DMS 273 (cell line): Measurements from ENCODE around the gene NFASC.
A peak's percentile ranks its signal among the peaks of the same experiment; 100 is the strongest.

Source experiments
- DNase-seq: peaks from one replicate; lab custom pipeline; 2025; ENCODE audit not compliant: unreplicated experiment; lab: John Stamatoyannopoulos, UW

Gene NFASC

DNA sequence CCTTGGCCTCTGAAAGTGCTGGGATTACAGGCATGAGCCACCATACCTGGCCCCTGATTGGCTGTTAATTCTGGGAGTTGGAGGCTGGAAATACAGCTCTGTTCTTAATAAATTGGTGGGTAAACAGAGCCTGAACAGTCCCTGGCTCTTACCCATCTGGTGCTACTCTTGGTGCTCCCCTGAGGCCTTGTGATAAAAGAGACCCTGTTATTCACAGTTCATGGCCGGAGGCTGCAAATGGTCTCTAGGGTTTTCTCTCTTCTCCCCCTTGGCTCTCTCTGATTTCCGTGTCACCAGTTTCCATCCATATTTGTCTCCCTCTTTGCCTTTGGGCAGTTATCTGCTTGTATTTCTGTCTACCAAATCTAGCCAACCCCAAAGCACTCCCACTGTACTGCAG lies 17.2 kb downstream of the NFASC start:
- no peak for DNase-seq

DNA sequence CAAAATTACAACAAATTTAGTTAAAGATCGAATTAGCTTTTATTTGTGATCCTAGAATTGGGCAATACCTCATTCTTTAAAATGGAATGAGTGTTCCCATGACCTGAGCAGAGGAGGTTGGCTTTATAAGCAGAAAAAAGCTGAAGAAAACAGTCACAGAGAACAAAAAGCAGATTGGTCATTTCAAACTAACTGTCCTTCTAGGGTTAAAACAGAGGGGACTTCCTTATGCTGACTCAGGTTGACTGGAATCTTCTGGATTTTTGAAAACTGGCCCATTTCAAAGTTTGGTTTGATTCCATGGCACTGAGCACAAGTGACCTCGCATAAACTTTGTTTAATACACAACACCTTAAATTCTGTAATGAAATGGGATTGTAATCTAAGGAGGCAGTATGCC lies 17.6 kb downstream of the NFASC start:
- no peak for DNase-seq

DNA sequence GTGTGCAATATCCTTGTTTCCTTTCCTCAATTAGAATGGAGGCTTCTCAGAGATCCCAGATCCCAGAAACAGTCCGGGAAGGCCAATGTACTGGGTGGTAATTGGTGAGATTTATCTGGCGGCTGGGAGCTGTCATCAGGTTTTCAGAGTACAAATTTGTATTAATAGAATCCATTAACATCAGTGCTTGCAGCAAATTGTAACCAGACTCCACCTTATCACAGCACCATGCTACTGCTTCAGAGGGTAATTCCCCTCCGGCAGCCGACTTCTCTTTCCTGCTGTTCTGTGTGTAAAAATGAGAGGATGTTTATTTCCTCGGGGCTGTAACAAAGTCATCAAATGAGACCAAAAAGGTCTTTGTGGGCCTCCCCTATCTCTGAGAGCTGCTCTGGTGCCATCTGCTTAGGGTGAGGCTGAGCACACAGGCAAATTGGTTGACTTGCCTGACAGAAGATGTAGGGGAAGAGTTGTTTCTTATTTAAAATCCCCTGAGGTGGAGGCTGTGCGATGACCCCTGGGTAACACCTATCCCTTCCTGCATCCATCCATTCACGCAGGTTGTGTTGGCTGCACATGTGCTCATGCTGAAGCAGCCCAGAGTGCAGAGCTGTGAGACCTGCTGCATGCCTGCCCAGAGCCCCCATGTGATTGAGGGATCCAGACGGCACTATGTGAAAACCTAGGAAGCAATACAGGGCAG lies 19.2 kb downstream of the NFASC start:
- DNase-seq = peak; percentile 61

DNA sequence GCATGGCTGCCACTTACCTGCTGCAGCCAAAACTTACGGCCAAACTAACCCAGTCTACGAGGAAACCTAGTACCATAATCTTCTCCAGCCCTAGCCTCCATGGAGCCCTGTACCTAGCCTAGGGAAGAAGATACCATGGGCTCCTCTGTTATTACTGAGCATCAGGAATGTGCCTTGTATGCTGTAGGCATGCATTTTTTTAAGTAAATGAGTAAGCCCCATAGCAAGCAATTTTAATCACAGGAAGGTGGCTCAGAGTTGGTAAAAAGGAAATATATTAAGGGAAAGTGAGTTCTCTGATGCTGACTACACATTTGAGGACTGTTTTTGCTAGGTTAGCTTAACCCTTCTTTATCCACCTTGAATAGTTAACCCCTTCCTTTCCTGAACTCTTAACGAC lies 21.2 kb downstream of the NFASC start:
- no peak for DNase-seq

DNA sequence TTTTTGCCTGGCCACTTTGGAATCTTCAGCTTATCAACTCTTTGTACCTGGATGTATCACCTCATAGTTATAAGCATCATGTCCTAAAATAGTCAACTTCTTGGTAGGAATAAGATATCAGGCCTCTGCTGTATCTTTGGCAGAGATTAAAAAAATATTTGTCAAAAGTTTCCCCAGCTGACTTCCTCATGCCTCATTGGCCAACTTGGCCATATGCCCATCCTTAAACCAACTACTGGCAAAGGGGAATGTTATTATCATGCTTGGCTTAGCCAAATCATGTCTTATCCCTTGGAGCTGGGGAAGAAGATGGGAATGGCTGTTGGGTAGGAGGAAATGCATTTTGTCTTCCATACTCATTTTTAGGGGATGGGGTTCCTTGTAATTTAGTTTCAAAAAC lies 23.4 kb downstream of the NFASC start:
- peak; percentile 68 for DNase-seq

DNA sequence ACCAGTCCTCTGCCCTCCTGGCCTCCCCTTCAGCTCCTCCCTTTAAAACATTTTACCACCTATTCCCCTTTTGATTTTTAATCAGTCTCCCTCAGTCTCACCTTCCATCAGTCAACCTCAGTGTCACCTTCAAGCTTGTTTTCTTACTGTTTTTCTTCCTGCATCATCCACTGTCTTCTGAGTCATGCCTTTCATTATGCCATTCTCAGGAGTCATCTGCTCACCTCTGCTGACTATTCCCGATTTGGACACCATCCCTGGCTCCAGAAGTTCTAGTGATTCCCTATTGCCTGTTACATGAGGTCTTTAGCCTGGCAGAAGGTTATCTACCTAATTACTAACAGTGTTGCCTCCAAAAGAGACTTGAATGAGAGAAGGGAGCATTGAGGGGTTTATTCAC lies 23.9 kb downstream of the NFASC start:
- DNase-seq = peak; percentile 44

DNA sequence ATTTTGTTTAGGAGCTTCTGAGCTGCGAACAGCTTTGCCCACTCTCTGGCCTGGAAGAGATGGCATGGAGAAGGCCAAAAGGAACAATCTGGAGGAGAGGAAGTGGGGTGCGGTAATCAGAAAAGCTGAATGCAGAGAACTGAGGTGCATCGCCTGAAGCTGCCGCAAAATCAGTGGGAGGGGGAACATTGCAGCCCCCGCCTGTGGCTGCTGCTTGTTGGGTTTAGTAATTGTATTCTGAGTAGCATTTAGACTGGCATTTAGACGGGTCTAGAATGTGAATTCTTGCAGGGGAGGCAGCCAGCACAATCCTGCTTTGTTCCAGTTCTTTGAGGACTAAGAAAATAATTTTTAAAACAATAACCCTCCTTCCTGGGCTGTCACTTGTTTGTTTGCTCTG lies 25.4 kb downstream of the NFASC start:
- no peak for DNase-seq

DNA sequence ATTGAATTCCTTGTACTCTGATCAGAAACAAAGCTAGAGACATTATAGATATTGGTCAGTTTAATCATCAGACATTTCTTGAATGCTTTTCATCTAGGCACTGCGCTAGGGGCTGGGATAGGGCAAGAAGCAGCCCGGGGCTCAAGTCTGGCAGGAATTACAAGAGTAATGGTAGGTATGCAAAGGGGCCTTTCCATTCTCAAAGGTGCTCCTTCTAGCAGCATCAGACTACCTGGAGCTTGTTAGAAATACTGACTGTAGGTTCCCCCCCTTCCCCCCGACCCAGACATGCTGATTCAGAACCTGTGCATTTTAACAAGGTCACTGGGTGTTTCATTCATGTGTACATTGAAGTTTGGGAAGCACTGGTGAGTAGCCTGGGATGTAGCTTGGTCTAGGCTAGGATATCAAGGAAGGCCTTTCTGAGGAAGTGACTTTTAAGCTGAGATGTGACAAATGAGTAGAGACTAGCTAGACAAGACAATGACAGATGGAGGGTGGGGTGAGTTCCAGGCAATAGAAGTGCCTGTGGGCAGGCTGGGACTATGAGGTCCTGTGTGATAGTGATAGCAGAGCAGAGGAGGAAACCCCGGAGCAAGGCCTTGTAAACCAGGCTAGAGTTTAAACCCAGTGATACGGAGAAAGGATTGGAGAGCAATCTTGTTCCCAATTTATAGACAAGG lies 26.3 kb downstream of the NFASC start:
- DNase-seq = no peak

DNA sequence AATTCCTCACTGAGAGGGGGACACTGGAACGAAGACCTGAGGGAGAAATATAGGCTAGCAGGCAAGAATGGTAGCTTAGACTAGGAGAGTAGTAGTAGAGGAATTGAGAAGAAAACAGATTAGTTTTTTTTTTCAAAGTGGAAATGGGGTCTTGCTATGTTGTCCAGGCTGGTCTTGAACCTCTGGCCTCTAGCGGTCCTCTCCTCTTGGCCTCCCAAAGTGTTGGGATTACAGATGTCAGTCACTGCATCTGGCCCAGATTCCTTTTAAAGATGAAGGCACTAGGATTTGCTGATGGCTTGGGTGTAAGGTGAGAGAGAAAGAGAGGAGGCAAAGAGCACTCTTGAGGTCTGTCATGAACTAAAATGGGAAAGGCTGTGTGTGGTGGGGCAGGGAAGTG lies 30.1 kb downstream of the NFASC start:
- no peak for DNase-seq

DNA sequence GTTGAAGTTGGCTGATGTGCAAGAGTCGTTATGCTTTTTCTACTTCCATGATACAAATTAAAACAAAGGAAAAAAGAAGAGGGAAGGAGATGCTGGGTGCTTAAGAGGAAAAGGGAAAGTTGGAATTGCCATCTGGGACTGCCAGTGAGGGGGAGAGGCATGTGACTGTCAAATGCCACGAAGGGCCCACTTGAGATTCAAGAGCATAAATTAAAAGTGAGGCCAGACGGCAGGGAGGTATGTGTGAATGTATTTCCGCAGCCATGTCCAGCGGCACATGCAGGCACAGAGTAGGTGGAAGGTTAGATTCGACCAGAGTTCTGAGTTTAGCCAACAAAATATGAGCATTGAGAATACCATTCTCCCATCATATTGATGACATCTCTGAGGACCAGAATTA lies 32.0 kb downstream of the NFASC start:
- peak; percentile 36 for DNase-seq

DNA sequence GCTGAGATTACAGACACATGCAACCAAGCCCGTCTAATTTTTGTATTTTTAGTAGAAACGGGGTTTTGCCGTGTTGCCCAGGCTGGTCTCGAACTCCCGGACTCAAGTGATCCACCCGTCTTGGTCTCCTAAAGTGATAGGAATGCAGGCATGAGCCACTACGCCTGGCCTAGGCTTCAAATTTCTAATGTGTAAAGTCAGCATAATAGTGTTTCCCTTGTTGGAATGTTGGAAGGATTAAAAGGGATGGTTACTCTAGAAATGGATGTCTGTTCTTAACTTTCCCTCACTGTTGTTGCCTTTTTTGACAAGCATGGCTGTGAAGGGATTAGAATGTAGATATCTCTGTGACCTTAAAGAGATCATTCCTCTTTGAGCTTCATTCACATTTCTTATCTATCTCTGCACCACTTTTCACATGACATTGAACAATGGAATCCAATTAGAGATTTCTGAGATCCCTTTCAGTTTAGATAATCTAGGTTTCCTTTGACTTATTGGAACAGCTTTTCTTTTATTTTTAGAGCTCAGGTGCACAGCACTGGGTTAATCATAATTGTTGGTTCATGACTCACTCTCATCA lies 33.7 kb downstream of the NFASC start:
- no peak for DNase-seq

DNA sequence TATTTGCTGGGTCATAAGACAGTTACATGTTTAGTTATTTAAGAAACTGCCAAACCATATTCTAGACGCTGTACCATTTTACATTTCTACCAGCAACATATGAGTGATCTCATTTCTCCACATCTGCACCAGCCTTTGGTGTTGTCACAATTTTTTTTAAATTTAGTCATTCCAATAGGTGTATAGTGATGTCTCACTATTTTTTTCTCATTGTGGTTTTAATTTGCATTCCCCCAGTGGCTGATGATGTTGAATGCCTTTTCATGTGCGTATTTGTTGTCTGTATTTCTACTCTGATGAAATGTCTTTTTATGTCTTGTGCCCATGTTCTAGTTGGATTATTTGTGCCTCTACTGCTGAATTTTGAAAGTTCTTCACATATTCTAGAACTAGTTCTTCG lies 38.4 kb downstream of the NFASC start:
- no peak for DNase-seq

DNA sequence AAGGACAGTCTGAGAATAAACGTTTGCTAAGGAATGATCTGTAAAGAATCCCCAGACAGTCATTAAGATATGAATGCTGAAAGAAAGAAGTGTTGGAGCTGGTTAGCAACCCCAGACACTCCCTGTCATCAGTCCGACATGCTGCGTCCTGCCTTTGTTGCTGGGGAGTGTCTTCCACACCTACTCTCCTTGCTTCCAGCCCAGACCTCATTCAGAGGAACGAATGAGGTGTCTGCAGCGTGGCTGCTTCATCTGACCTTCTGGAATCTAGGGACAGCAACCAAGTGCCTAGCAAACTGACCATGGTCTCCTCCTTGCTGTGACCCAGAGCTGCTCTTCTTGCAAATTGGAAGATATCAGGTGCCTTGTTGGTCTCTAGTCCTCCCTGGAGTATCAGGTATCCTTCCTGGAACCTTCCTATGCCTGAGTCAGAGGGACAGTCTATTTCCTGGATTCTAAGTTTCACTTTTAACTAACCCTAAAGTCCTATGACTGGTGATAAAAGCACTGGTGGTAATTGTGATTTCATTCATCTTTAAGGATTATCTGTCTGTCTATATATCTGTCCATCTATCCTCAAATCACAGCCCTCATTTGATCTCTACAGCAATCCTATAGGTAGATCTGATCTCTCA lies 45.3 kb downstream of the NFASC start:
- DNase-seq = no peak

DNA sequence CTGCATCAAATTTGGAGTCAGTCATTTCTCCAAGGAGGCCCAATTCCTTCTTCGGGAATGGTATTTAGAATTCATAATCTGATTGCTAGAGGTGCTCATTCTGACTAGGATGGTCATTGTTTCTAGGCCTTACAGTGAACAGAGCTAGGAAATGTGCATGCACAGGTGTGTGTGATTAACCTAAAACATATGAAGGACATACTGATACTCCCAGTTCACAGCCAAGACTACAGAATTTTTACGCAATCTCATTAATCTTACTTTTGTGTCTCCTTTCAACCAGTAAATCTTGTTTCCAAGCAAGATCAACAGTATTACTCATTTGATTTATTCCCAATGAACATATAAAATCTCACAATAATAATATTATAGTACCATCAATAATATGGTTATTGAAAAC lies 47.1 kb downstream of the NFASC start:
- no peak for DNase-seq

DNA sequence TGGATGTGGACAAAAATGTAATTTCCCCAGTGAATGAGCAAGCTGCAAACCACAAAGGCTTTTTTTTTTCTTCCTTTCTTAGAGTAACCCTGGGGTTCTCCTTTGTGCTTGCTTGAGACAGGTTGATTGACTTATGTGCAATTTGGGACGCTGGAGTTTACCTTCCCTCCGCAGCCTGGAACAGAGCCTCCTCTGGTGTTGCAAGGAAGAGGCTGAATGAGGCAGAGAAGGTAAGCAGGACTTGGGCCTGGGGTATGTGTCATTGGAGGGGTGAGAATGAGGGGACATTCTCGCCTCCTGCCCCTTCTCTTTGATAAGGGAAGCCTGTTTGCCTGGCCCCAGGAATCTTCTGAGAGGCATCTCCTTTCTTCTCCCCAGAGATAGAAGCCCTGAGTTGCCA lies 49.8 kb downstream of the NFASC start:
- peak; percentile 36 for DNase-seq

DNA sequence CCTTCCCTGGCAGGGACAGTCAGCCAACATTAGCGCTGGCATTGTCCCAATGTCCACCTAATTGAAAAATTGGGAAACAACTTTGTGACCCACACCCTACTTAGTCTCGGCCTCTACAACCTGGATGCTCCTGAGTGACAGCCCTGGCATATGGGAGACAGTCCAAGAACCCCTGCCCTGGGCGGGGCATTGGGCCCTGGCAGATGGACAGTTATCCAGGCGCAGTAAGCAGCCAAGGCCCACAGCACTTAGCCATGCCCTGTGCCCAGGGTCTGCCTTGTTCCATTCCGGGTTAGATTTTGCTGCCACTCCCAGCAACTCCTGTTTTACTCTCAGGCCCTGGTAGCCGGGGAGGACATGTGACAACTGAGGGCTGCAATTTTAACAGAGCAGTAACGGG lies 50.3 kb downstream of the NFASC start:
- DNase-seq = peak; percentile 72

DNA sequence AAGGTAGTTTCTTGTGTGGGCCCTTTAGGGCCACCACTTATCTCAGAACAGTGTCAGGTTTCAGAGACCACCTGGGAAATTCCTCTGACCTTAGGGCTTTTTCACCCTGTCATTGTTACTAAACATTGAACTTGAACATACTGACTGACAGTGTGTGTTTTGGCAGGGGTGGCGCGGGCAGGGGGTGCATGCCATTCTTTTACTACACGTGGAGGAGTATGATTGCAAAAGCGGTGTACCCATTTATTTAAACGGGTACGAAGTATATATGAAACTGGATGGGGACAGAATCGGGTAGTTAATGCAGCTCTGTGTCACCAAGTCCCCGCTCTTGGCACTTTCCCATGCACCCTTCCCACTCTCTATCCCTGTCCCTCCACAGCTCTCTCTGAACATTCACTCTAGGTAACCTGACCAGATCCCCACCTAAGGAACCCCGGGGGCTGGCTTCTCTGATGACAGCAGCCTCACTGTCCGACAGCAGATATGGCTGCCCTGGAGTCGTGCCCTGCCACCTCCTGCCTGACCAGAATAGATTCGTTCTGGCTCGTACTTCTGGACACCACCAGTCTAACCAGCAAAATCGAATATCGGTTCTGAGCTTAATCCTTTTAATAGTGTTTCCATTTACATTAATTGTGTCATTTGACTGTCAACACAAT lies 51.3 kb downstream of the NFASC start:
- no peak for DNase-seq

DNA sequence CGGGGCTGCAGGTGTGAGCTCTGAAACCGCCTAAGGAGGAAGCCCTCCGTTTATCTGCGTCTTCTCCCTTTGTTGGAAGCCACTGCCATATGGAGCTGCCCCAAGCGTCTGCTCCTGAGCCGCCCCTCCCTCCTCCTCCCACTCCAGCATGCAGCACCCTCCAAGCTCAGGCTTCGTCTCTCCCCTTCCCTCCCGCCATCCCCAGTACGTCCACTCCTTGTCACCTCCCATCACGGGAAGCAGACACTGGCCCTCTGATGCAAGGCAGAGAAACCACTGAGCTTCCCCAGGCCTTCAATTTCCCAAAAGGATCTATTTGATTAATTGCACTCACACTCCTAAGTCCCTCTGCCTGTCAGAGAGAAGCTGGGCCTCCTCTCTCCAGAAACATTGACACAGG lies 52.5 kb downstream of the NFASC start:
- peak; percentile 61 for DNase-seq

DNA sequence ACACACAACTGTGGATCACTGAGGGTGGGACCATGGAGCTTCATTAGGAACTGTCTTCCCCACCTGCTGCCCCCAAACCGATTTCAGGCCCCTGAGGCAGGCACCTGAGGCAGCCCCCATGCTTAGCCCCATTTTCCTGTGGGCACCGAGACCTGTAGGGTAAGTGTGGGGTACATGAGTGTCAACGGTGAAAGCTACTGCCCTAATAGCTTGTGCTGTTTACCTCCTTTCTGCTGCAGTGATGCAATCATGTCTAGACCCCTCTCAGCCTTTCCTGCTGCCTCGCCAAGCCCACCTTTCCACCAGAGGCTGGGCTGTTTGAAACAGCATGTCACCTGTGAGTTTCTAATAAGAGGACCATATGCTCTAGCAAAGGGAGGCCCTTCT lies 53.0 kb downstream of the NFASC start:
- DNase-seq = no peak

DNA sequence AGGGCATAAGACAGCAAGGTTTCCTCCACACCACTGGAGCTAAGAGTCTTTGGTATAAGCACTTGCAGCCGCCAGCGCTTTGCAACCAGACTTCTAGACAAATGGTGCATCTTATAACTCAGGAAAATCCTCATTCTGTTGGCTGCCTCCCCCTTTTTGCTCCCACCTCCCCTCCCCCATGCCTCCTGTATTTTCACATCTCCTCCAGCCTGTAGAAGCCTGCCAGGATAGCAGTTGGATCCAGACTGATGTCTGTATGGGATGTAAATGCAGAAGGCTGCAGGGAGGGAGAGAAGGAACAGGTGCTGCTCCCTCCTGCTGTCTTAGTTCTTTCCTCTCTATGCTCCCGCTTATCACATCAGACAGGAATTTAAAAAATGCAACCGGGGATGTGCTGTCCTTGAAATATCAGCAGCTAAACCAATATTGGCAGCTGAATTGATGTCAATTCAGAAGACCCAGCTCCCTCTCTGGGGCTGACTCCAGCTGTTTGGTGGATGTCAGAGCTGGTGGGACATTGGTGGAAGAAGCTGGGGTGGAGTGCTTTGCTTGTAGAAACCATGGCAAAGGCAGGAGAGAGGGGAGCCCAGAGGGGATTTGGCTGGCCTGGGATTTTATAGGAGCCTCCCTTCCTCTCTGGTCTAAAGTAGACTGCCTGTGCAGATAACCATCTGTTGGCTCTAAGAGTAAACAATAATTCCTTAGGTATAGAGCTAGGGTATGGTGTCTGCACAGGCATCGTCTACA lies 53.5 kb downstream of the NFASC start:
- peak; percentile 82 for DNase-seq

DNA sequence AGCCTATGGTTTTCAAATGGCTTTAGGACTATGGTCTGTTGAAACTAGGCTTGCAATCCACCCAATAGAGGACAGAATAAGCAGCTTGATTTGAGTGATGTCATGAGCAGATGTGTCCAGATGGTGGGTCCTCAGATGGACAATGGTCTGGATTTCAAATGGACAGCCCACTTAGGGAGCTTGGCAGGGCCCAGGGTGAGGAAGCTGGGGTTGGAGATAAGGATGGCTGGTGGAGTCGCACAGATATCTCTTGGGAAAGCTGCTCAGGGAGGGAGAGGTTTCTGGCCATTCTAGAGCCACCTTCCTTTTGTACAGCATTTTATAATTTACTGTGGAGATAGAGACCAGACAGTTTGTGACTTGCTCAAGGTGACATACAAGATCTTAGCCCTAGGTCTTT lies 55.0 kb downstream of the NFASC start:
- DNase-seq = no peak
